Osteoblast (primary cell): ENCODE data around the gene SUGCT. TPM values are rescaled to one million over a fixed set of nuclear protein-coding genes. Genes with fewer than 3 reads are reported as not detected.

Experiments used
- DNase-seq: peaks from one replicate; pipeline ENCODE4 v3.0.0; 2011; ENCODE audit warnings: low spot score, mixed read lengths; ENCODE audit not compliant: insufficient read length; ENCODE audit errors: missing footprints
- H2AFZ ChIP-seq: 2 replicates; pipeline ENCODE4 v1.6.0; 2011; ENCODE audit warnings: mild to moderate bottlenecking, low read length
- H3K27ac ChIP-seq: 2 replicates; pipeline ENCODE4 v1.5.1; 2011; ENCODE audit warnings: mild to moderate bottlenecking, low read depth, low read length, moderate library complexity
- H3K27me3 ChIP-seq: 2 replicates; pipeline ENCODE4 v1.6.0; 2012; ENCODE audit warnings: mild to moderate bottlenecking, control low read depth, inconsistent platforms, low read length, moderate library complexity; ENCODE audit not compliant: insufficient read depth
- H3K36me3 ChIP-seq: 2 replicates; pipeline ENCODE4 v1.5.1; 2011; ENCODE audit warnings: mild to moderate bottlenecking, low read length, control low read depth, moderate library complexity; ENCODE audit not compliant: insufficient read depth
- H3K4me1 ChIP-seq: 2 replicates; pipeline ENCODE4 v1.5.1; 2011; ENCODE audit warnings: mild to moderate bottlenecking, low read length, control low read depth, moderate library complexity; ENCODE audit not compliant: insufficient read depth
- H3K4me2 ChIP-seq: 2 replicates; pipeline ENCODE4 v1.6.0; 2011; ENCODE audit warnings: mild to moderate bottlenecking, low read length; ENCODE audit not compliant: insufficient read depth
- H3K4me3 ChIP-seq: fragments of 200-600 bp; sonication (generic); 3 replicates; pipeline ENCODE4 v1.5.1; 2012; ENCODE audit warnings: mild to moderate bottlenecking, low read length, inconsistent platforms; ENCODE audit not compliant: insufficient read depth
- H3K79me2 ChIP-seq: 2 replicates; pipeline ENCODE4 v1.6.0; 2012; ENCODE audit warnings: mild to moderate bottlenecking, low read length, control low read depth, inconsistent platforms; ENCODE audit not compliant: insufficient read depth
- H3K9me3 ChIP-seq: 2 replicates; pipeline ENCODE4 v1.5.1; 2011; ENCODE audit warnings: low read depth, low read length, control low read depth
- H4K20me1 ChIP-seq: 2 replicates; pipeline ENCODE4 v1.6.0; 2012; ENCODE audit warnings: mild to moderate bottlenecking, low read length, control low read depth; ENCODE audit not compliant: insufficient read depth
- CTCF ChIP-seq: IDR thresholded peaks from 2 replicates; pipeline ENCODE4 v1.5.1; 2011; ENCODE audit warnings: mild to moderate bottlenecking, low read depth, low read length, moderate library complexity; ENCODE audit errors: extremely low read depth
- total RNA-seq: library from RNA; depleted of rRNA; stranded (reverse); fragments of >200 nt; gene quantifications from 2 replicates; pipeline ENCODE4 v1.2.3, GENCODE V29; 2012

Gene SUGCT
- total RNA-seq, 1 donor, result 21.7 TPM

- TF ChIP-seq CTCF, result no peak
- H3K4me3 ChIP-seq, result no peak overlapping the region
- no peaks in the 10 kb centered on the region for H3K9me3 ChIP-seq
- H3K36me3 ChIP-seq, result no peaks in the 10 kb centered on the region
- no peaks in the 10 kb centered on the region for H3K79me2 ChIP-seq
- H2AFZ ChIP-seq, result no peak overlapping the region
- peak overlapping the region; percentile 23 for H3K4me2 ChIP-seq
- peak; percentile 80 for DNase-seq
- H3K27me3 ChIP-seq, result no peaks in the 10 kb centered on the region
- peaks cover 28% of the 10 kb centered on the region for H3K4me1 ChIP-seq
- H4K20me1 ChIP-seq, result no peaks in the 10 kb centered on the region
- no peak overlapping the region for H3K27ac ChIP-seq
These were observed 175.5 kb downstream of the SUGCT start for GRCh38 chr7:40310258-40310657.

- no peaks in the 10 kb centered on the region for H3K36me3 ChIP-seq
- no peak overlapping the region for H3K4me2 ChIP-seq
- DNase-seq, result no peak
- H3K4me1 ChIP-seq, result peaks cover 26% of the 10 kb centered on the region
- TF ChIP-seq CTCF, result no peak
- no peak overlapping the region for H2AFZ ChIP-seq
- H3K27me3 ChIP-seq, result no peaks in the 10 kb centered on the region
- no peaks in the 10 kb centered on the region for H3K79me2 ChIP-seq
- H3K9me3 ChIP-seq, result no peaks in the 10 kb centered on the region
- no peak overlapping the region for H3K4me3 ChIP-seq
- H3K27ac ChIP-seq, result no peak overlapping the region
- no peaks in the 10 kb centered on the region for H4K20me1 ChIP-seq
These were observed 176.5 kb downstream of the SUGCT start for GRCh38 chr7:40311307-40311706.

GRCh38 chr7:40315277-40315676 is 180.5 kb downstream of the SUGCT start:
- Histone ChIP-seq H2AFZ (no peak overlapping the region), H3K27ac (no peak overlapping the region), H3K27me3 (no peaks in the 10 kb centered on the region), H3K9me3 (no peaks in the 10 kb centered on the region), H3K79me2 (no peaks in the 10 kb centered on the region), H3K36me3 (no peaks in the 10 kb centered on the region), H4K20me1 (no peaks in the 10 kb centered on the region), H3K4me2 (no peak overlapping the region), H3K4me1 (peaks cover 11% of the 10 kb centered on the region), H3K4me3 (no peak overlapping the region)
- DNase-seq, result no peak
- TF ChIP-seq CTCF, result no peak

- peaks cover 9% of the 10 kb centered on the region for H3K4me1 ChIP-seq
- no peak for TF ChIP-seq CTCF
- no peaks in the 10 kb centered on the region for H3K79me2 ChIP-seq
- H2AFZ ChIP-seq, result no peak overlapping the region
- no peak overlapping the region for H3K27ac ChIP-seq
- no peaks in the 10 kb centered on the region for H3K9me3 ChIP-seq
- H3K4me2 ChIP-seq, result no peak overlapping the region
- H4K20me1 ChIP-seq, result no peaks in the 10 kb centered on the region
- H3K36me3 ChIP-seq, result no peaks in the 10 kb centered on the region
- no peak overlapping the region for H3K4me3 ChIP-seq
- no peak for DNase-seq
- H3K27me3 ChIP-seq, result no peaks in the 10 kb centered on the region
These were observed 181.4 kb downstream of the SUGCT start for GRCh38 chr7:40316176-40316575.
